Esophagus squamous epithelium (tissue), 5 donors: ENCODE results near the gene RPL5. TPM values are rescaled to one million over a fixed set of nuclear protein-coding genes. Genes with fewer than 3 reads are reported as not detected.

Experiments used
- DNase-seq: peaks from one replicate; lab custom pipeline; 2025; lab: John Stamatoyannopoulos, UW
- H3K27ac ChIP-seq, 4 donors: fragments of 200-600 bp; sonication (generic); one replicate each; pipeline ENCODE4 v1.5.1; 2016 to 2019; ENCODE audit warnings: mild to moderate bottlenecking in 1 of 4
- H3K27me3 ChIP-seq, 4 donors: fragments of 200-600 bp; sonication (generic); 1 replicate in 3 of 4; 2 replicates in 1 of 4; pipeline versions ENCODE4 v1.5.1 to v1.6.0; 2017 to 2021; ENCODE audit warnings: antibody characterized with exemption in 1 of 4
- H3K36me3 ChIP-seq, 3 donors: fragments of 200-600 bp; sonication (generic); one replicate each; pipeline ENCODE4 v1.5.1; 2016 to 2019
- H3K4me1 ChIP-seq, 3 donors: fragments of 200-600 bp; sonication (generic); one replicate each; pipeline ENCODE4 v1.5.1; 2017 to 2019
- H3K4me3 ChIP-seq, 4 donors: fragments of 200-600 bp; sonication (generic); 1 replicate in 3 of 4; 2 replicates in 1 of 4; pipeline ENCODE4 v1.5.1; 2016 to 2019; ENCODE audit warnings: mild to moderate bottlenecking in 2 of 4, moderate library complexity in 1 of 4
- H3K9me3 ChIP-seq, 3 donors: fragments of 200-600 bp; sonication (generic); one replicate each; pipeline ENCODE4 v1.5.1; 2016 to 2019
- POLR2A ChIP-seq, 4 donors: fragments of 450-650 bp; IDR thresholded peaks; one replicate each; pipeline ENCODE4 v1.6.1; 2017; ENCODE audit warnings: antibody characterized with exemption in 4 of 4, mild to moderate bottlenecking in 4 of 4, moderate library complexity in 3 of 4
- WGBS, 2 donors: methylation state at CpG; one replicate each; pipeline ENCODE4 v1.1.5; 2018; 5-methylcytosine and 5-hydroxymethylcytosine counted together
- intact Hi-C: fragments of 100-400 bp; cut with DNase I; formaldehyde crosslinking; loops from one replicate; pipeline ENCODE4 v1.15.0; 2022
- total RNA-seq, 4 donors: library from RNA; depleted of rRNA; stranded (reverse); fragments of >200 nt; gene quantifications; one replicate each; pipeline ENCODE4 v1.1.0, GENCODE V29; 2016
- TF ChIP-seq, protein P1 (sequence below), 6 experiments: fragments of 450-650 bp in 4 of 6; fragments of 200-600 bp in 2 of 6; sonication (generic) in 2 of 6; IDR thresholded peaks; one replicate each; pipeline ENCODE4 v1.5.1; 2016 to 2019; ENCODE audit warnings: antibody characterized with exemption in 6 of 6, mild to moderate bottlenecking in 4 of 6, moderate library complexity in 4 of 6
- donor health status: DM: yes; HTN: yes; CAD: no.

Gene RPL5
- total RNA-seq, 4 donors from 2014 or later: 828 to 2,443 (median 1,463) TPM

GRCh38 chr1:92858564-92859399 is 26.9 kb downstream of the RPL5 start:
- Histone ChIP-seq H3K9me3 (no peaks in the 10 kb centered on the region), H3K4me3 (peak overlapping the region in 2 of 4 donors; percentile 7 to 33), H3K4me1 (peaks cover 0 to 8% (median 3%) of the 10 kb centered on the region in 3 donors), H3K36me3 (no peaks in the 10 kb centered on the region), H3K27ac (no peak overlapping the region), H3K27me3 (no peaks in the 10 kb centered on the region)
- no peak for DNase-seq
- intact Hi-C loops: loop anchor here (2.0 to 10.0 kb wide), 2 partner anchors 106 to 138 kb away; partner anchors contain the start of gene DIPK1A
- TF ChIP-seq, protein P1, sequence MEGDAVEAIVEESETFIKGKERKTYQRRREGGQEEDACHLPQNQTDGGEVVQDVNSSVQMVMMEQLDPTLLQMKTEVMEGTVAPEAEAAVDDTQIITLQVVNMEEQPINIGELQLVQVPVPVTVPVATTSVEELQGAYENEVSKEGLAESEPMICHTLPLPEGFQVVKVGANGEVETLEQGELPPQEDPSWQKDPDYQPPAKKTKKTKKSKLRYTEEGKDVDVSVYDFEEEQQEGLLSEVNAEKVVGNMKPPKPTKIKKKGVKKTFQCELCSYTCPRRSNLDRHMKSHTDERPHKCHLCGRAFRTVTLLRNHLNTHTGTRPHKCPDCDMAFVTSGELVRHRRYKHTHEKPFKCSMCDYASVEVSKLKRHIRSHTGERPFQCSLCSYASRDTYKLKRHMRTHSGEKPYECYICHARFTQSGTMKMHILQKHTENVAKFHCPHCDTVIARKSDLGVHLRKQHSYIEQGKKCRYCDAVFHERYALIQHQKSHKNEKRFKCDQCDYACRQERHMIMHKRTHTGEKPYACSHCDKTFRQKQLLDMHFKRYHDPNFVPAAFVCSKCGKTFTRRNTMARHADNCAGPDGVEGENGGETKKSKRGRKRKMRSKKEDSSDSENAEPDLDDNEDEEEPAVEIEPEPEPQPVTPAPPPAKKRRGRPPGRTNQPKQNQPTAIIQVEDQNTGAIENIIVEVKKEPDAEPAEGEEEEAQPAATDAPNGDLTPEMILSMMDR (IDR thresholded peaks at IDR 0.05): peak; percentile 82 to 98 (median 96)
- no peak for TF ChIP-seq POLR2A (IDR thresholded peaks at IDR 0.05)
- 29 to 35% methylated on average over 12 to 13 of the region's 13 CpGs for WGBS, 2 donors

DNA sequence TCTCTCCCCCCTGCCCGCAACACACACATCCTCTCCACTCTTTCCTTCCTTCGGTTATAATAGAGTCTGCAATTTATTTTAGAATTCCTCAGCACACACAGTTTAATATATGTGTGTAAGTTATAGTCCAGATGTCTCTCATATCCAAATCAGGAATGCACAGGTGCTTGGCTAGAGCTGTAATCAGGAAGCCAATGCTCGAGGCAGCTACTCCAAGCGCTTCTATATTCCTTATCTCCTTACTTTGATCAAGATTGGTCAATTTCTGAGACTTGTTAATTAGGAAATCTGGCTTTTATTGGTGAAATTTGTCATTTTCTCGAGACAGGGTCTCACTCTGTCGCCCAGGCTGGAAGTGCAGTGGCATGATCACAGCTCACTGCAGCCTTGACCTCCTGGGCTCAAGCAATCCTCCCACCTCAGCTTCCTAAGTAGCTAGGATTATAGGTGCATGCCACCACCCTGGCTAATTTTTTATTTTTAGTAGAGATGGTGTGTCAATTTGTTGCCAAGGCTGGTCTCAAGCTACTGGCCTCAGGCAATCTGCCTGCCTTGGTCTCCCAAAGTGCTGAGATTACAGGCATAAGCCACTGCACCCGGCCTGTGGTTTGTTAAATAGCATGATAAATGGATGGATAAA is 27.7 kb downstream of the RPL5 start:
- intact Hi-C loops: loop anchor here (2.0 to 10.0 kb wide), 2 partner anchors 105 to 137 kb away; partner anchors contain the start of gene DIPK1A
- TF ChIP-seq POLR2A (IDR thresholded peaks at IDR 0.05): no peak
- TF ChIP-seq, protein P1 (IDR thresholded peaks at IDR 0.05): no peak
- no peak for DNase-seq
- WGBS, 2 donors: 53 to 54% methylated on average over 7 of the region's 7 CpGs
- Histone ChIP-seq H3K9me3 (no peaks in the 10 kb centered on the region), H3K36me3 (no peaks in the 10 kb centered on the region), H3K4me3 (peak overlapping the region in 1 of 4 donors; percentile 33), H3K4me1 (peaks cover 0 to 8% (median 3%) of the 10 kb centered on the region in 3 donors), H3K27me3 (no peaks in the 10 kb centered on the region), H3K27ac (no peak overlapping the region)

- Histone ChIP-seq H3K36me3 (no peaks in the 10 kb centered on the region), H3K4me3 (no peak overlapping the region), H3K27me3 (no peaks in the 10 kb centered on the region), H3K9me3 (no peaks in the 10 kb centered on the region), H3K4me1 (peaks cover 0 to 8% (median 3%) of the 10 kb centered on the region in 3 donors), H3K27ac (no peak overlapping the region)
- TF ChIP-seq, protein P1 (IDR thresholded peaks at IDR 0.05): no peak
- no peak for TF ChIP-seq POLR2A (IDR thresholded peaks at IDR 0.05)
- intact Hi-C loops: no loop called here
- no peak for DNase-seq
- WGBS, 2 donors: 87 to 90% methylated on average over 4 of the region's 4 CpGs
These were observed 30.8 kb downstream of the RPL5 start for GRCh38 chr1:92862605-92863004.

DNA sequence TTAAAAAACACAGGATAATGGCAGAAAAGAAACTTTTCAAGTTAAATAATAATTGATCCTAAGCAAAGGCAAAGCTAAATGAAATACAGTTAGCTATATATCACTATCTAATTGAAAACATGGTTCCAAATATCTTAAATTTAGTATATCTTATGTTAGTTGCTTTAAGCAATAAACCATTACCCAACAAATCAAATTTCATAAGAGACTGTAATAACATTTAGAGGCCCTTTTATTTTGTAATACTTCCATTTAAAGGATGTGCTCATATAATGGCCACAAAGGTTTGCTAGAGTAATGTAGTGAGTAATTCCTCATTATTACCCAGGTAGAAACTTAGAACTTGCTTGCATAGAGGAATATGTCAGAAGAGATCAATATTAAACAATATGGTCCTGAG is 32.3 kb downstream of the RPL5 start:
- DNase-seq: no peak
- H3K27me3 ChIP-seq: no peaks in the 10 kb centered on the region
- no peak overlapping the region for H3K4me3 ChIP-seq
- H3K27ac ChIP-seq: no peak overlapping the region
- TF ChIP-seq, protein P1 (IDR thresholded peaks at IDR 0.05): no peak
- no peak for TF ChIP-seq POLR2A (IDR thresholded peaks at IDR 0.05)
- H3K9me3 ChIP-seq: no peaks in the 10 kb centered on the region
- peaks cover 0 to 6% (median 3%) of the 10 kb centered on the region in 3 donors for H3K4me1 ChIP-seq
- intact Hi-C loops: no loop called here
- no peaks in the 10 kb centered on the region for H3K36me3 ChIP-seq

GRCh38 chr1:92870591-92870990 is 38.8 kb downstream of the RPL5 start:
- TF ChIP-seq, protein P1 (IDR thresholded peaks at IDR 0.05): no peak
- TF ChIP-seq POLR2A (IDR thresholded peaks at IDR 0.05): no peak
- 83 to 100% methylated on average over 2 of the region's 2 CpGs for WGBS, 2 donors
- Histone ChIP-seq H3K4me3 (no peak overlapping the region), H3K36me3 (no peaks in the 10 kb centered on the region), H3K9me3 (no peaks in the 10 kb centered on the region), H3K27ac (no peak overlapping the region), H3K27me3 (no peaks in the 10 kb centered on the region), H3K4me1 (no peaks in the 10 kb centered on the region)
- no peak for DNase-seq
- intact Hi-C loops: no loop called here
